ENCODE data around the gene JMJD7. TPM values are rescaled to one million over a fixed set of nuclear protein-coding genes. Genes with fewer than 3 reads are reported as not detected.
A peak's percentile ranks its signal among the peaks of the same experiment; 100 is the strongest.

The JMJD7 gene
- total RNA-seq, 1 experiment from 2014 or later = 7.5 TPM

DNA sequence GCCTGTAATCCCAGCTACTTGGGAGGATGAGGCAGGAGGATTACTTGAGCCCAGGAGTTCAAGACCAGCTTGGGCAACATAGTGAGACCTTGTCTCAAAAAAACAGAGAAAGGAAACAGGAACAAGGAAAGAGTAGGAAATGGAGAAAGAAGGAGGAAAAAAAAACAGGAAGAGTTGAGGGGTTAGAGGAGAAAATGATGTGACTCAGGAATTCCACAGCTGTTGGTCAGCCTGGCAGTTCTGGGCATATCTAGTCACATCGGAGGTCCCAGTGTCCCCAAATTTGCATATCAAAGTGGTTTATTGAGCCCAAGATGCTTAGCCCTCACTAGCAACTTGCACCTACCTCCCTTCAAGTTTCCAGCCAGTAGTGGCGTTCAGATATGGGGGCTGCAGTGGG, 18.8 kb upstream of the JMJD7 start:
- DNase-seq = no peak
- H3K27me3 ChIP-seq = no peaks in the 10 kb centered on the region
- H3K4me3 ChIP-seq = no peak overlapping the region
- no peaks in the 10 kb centered on the region for H3K9me3 ChIP-seq (replicated peaks)
- no peak overlapping the region for H3K27ac ChIP-seq
- peaks cover 5% of the 10 kb centered on the region; the same call in 1 of the 2 replicates for H3K4me1 ChIP-seq
- H3K36me3 ChIP-seq = no peaks in the 10 kb centered on the region

DNA sequence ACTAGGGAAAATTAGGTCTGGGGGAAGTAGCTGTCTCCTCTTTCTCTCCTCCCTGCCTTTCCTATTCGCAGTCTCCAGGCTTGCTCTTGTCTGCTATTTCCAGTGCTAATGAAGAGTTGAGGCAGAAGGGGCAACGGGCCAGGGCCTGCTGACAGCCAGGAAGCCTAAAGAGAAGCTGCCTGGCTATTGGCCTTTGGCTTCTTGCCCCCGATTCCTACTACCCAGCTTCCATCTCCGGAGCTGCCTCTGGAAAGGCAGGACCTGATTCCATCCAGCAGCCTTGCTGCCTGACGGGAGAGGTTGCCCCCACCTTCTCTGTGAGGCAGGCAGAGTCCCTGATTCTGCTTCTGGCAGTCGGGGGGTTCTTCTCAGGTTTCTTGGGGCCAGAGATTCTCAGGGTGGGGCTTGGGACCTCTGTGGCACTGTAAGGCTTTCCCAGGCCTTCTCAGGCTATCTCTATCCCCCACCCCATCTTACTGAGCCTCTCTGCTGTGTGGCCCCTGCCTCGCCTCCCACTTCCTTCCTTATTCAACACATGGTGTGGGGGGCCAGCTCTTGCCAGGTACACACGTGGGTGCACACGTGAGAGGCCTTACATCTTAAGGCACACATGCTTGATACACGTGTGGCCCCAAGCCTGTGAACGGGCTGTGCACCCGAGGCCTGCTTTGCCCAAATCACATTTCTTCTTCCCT, 18.2 kb upstream of the JMJD7 start:
- no peak overlapping the region for H3K27ac ChIP-seq
- no peak overlapping the region for H3K4me3 ChIP-seq
- no peak for DNase-seq
- no peaks in the 10 kb centered on the region for H3K27me3 ChIP-seq
- no peaks in the 10 kb centered on the region for H3K36me3 ChIP-seq
- H3K9me3 ChIP-seq (replicated peaks) = no peaks in the 10 kb centered on the region
- H3K4me1 ChIP-seq = peaks cover 5% of the 10 kb centered on the region; the same call in 1 of the 2 replicates

- H3K27ac ChIP-seq = no peak overlapping the region
- H3K27me3 ChIP-seq = no peaks in the 10 kb centered on the region
- no peak overlapping the region for H3K4me3 ChIP-seq
- no peak for DNase-seq
- H3K4me1 ChIP-seq = peaks cover 5% of the 10 kb centered on the region; the same call in 1 of the 2 replicates
- no peaks in the 10 kb centered on the region for H3K9me3 ChIP-seq (replicated peaks)
- H3K36me3 ChIP-seq = 0 out of 2 replicates have a peak, but pooled peaks cover 1% of the 10 kb centered on the region
Measured at GRCh38 chr15:41810651-41811431, 17.1 kb upstream of the JMJD7 start.

DNA sequence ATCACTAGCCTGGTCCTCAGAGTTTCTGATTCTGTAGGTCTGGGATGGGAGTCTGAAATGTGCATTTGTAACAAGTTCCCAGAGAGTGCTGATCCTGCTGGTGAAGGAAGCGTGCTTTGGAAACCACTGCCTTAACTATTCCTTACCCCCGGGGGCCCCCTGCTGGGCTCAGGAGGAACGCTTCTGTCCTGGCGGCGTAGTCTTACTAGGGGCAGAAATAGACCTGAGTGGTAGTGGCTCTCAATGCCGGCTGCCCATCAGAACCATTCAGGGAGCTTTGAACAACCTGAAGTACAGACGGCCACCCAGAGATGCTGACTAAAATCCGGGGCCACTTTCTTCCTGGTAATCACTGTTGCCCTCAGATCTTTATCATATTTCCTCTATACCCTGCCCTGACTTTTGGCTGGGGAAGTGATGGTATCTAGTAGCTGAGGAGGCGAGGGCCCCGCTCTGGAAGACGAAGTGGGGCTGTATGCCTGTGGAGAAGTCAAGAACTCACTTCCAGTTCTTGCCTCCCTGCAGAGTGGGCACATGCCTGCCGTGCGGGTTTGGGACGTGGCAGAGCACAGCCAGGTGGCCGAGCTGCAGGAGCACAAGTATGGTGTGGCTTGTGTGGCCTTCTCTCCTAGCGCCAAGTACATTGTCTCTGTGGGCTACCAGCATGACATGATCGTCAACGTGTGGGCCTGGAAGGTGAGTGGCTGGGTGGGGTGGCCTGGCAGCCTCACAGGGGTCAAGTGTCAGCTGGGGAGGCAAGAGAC, 16.3 kb upstream of the JMJD7 start:
- Histone ChIP-seq H3K9me3 (replicated peaks) (no peaks in the 10 kb centered on the region), H3K27me3 (no peaks in the 10 kb centered on the region), H3K4me3 (no peak overlapping the region), H3K36me3 (0 out of 2 replicates have a peak, but pooled peaks cover 4% of the 10 kb centered on the region), H3K4me1 (peaks cover 5% of the 10 kb centered on the region; the same call in 1 of the 2 replicates), H3K27ac (no peak overlapping the region)
- DNase-seq = peak; percentile 81 to 89

- Histone ChIP-seq H3K9me3 (replicated peaks) (no peaks in the 10 kb centered on the region), H3K36me3 (0 out of 2 replicates have a peak, but pooled peaks cover 4% of the 10 kb centered on the region), H3K4me1 (peaks cover 5% of the 10 kb centered on the region; the same call in 1 of the 2 replicates), H3K27ac (no peak overlapping the region), H3K4me3 (no peak overlapping the region), H3K27me3 (no peaks in the 10 kb centered on the region)
- no peak for DNase-seq
Measured at GRCh38 chr15:41812820-41813375, 15.0 kb upstream of the JMJD7 start.

- Histone ChIP-seq H3K4me3 (no peak overlapping the region), H3K27ac (no peak overlapping the region), H3K9me3 (replicated peaks) (no peaks in the 10 kb centered on the region), H3K4me1 (peaks cover 5% of the 10 kb centered on the region; the same call in 1 of the 2 replicates), H3K36me3 (peaks cover 7% of the 10 kb centered on the region), H3K27me3 (no peaks in the 10 kb centered on the region)
- DNase-seq = no peak
Measured at GRCh38 chr15:41813426-41813825, 14.5 kb upstream of the JMJD7 start.

DNA sequence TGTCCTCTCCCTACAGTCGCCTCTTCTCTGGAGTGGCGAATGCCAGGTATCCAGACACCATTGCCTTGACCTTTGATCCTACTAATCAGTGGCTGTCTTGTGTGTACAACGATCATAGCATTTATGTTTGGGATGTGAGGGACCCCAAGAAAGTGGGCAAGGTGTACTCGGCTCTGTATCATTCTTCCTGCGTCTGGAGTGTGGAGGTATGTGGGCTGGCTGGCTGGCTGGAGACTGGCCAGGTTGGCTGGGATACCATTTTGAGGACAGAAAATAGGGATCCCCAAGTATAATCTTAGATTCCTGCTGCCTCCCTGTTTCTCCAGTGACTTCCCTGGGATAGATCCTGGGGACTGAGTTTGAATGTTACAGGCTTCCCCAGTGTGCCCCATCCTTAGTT, 13.4 kb upstream of the JMJD7 start:
- H3K36me3 ChIP-seq = peaks cover 12% of the 10 kb centered on the region
- no peak overlapping the region for H3K4me3 ChIP-seq
- H3K4me1 ChIP-seq = no peaks in the 10 kb centered on the region; the same call in 1 of the 2 replicates
- no peaks in the 10 kb centered on the region for H3K9me3 ChIP-seq (replicated peaks)
- H3K27ac ChIP-seq = no peak overlapping the region
- DNase-seq = no peak
- H3K27me3 ChIP-seq = no peaks in the 10 kb centered on the region

GRCh38 chr15:41816788-41817187, 11.1 kb upstream of the JMJD7 start:
- H3K36me3 ChIP-seq = peaks cover 12% of the 10 kb centered on the region
- no peaks in the 10 kb centered on the region for H3K4me1 ChIP-seq
- no peak overlapping the region for H3K4me3 ChIP-seq
- H3K27ac ChIP-seq = no peak overlapping the region
- DNase-seq = no peak
- H3K9me3 ChIP-seq (replicated peaks) = no peaks in the 10 kb centered on the region
- no peaks in the 10 kb centered on the region for H3K27me3 ChIP-seq

DNA sequence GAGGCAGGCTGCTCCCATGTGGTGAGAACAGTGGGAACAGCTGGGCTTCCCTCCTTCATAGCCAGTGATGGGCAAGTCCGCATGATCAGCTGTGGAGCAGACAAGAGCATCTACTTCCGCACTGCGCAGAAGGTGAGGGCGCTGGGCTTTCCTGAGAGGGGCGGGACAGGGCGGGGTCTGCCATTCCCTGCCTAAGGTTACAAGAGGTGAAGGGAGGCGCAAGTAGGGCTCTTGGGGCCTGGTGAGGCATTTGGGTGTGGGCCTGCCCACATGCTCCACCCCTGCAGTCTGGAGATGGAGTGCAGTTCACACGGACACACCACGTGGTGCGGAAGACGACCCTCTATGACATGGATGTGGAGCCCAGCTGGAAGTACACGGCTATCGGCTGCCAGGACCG, 10.6 kb upstream of the JMJD7 start:
- Histone ChIP-seq H3K9me3 (replicated peaks) (no peaks in the 10 kb centered on the region), H3K4me1 (no peaks in the 10 kb centered on the region), H3K27ac (no peak overlapping the region), H3K36me3 (peaks cover 12% of the 10 kb centered on the region), H3K27me3 (no peaks in the 10 kb centered on the region), H3K4me3 (no peak overlapping the region)
- no peak for DNase-seq

GRCh38 chr15:41817781-41818180, 10.1 kb upstream of the JMJD7 start:
- peaks cover 12% of the 10 kb centered on the region for H3K36me3 ChIP-seq
- H3K4me3 ChIP-seq = no peak overlapping the region
- no peak for DNase-seq
- no peaks in the 10 kb centered on the region for H3K9me3 ChIP-seq (replicated peaks)
- H3K4me1 ChIP-seq = no peaks in the 10 kb centered on the region
- H3K27ac ChIP-seq = no peak overlapping the region
- H3K27me3 ChIP-seq = no peaks in the 10 kb centered on the region

DNA sequence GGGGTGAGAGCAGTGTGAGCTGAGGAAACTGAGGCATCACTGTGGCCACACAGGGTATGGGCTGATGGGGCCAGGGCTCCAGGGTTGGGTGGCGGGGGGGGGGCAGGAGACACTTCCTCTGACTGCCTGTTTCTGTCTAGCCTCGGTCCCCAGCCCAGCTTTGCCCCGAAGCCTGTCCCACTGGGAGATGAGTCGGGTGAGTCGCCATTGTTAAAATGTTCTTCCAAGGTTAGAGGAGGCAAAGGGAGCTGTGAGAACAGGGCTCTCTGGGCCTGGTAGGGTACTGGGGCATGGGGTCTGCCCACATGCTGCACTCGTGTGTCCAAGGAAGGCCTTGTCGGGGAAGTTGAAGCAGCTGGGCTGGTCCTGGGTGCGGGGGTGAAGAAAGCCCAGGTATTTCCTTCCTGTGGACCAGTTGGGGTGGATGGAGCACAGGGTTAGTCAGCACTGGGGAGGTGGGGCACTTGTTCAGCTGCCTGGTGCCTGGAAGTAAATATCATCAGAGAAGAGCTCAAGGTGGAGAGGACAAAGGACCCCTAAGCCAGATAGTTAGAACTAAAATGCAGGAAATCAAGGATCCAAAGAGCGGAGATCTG, 8.3 kb upstream of the JMJD7 start:
- H3K27ac ChIP-seq = no peak overlapping the region
- H3K4me1 ChIP-seq = no peaks in the 10 kb centered on the region
- H3K27me3 ChIP-seq = no peaks in the 10 kb centered on the region
- H3K4me3 ChIP-seq = no peak overlapping the region
- no peaks in the 10 kb centered on the region for H3K9me3 ChIP-seq (replicated peaks)
- H3K36me3 ChIP-seq = peaks cover 12% of the 10 kb centered on the region
- DNase-seq = no peak

GRCh38 chr15:41820791-41821423, 7.0 kb upstream of the JMJD7 start:
- no peaks in the 10 kb centered on the region for H3K4me1 ChIP-seq
- H3K36me3 ChIP-seq = peaks cover 10% of the 10 kb centered on the region
- no peaks in the 10 kb centered on the region for H3K27me3 ChIP-seq

DNA sequence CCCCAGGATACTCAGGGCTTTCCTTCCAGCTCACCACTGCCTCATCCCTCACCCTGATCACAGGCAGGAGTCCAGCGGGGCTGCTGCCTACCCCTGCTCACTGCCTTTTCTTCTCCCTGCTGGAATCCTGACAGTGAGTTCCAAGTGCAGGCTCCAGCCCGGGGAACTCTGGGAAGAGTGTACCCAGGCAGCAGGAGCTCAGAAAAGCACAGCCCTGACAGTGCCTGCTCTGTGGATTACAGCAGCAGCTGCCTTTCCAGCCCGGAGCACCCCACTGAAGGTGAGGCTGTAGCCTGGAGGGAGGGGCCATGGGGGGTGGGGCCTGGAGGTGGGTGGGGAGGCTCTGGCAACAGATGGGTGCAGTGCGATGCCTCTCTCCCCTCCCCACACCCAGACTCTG, 6.1 kb upstream of the JMJD7 start:
- H3K4me3 ChIP-seq = no peak overlapping the region
- H3K4me1 ChIP-seq = no peaks in the 10 kb centered on the region
- peak; percentile 20 to 36 for DNase-seq
- no peaks in the 10 kb centered on the region for H3K27me3 ChIP-seq
- H3K36me3 ChIP-seq = peaks cover 8% of the 10 kb centered on the region
- no peaks in the 10 kb centered on the region for H3K9me3 ChIP-seq (replicated peaks)
- H3K27ac ChIP-seq = no peak overlapping the region

More at GRCh38 chr15:41820791-41821423, 7.0 kb upstream of the JMJD7 start:
- Histone ChIP-seq H3K4me3 (no peak overlapping the region), H3K27ac (no peak overlapping the region), H3K9me3 (replicated peaks) (no peaks in the 10 kb centered on the region)
- DNase-seq = no peak

DNA sequence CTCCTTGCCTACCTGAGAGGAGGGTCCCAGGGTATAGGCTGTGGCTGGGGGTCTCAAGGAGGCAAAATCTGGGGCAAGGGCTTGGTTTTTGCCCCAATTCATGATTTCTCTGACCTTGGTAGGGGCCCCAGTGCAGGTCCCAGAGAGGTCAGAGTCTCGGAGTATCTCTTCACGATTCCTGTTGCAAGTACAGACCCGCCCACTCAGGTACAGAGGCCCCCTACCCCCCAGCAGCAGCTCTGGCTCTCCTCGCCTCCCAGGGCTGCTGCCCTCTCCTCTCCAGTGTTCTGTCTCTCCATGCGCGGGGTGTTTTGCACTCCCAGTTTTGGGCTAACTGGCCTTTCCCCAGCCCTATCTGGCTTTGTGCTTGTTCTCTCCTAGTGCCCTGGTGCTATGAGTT, 5.4 kb upstream of the JMJD7 start:
- DNase-seq = no peak
- Histone ChIP-seq H3K4me3 (no peak overlapping the region), H3K27me3 (no peaks in the 10 kb centered on the region), H3K4me1 (no peaks in the 10 kb centered on the region), H3K36me3 (peaks cover 8% of the 10 kb centered on the region), H3K9me3 (replicated peaks) (no peaks in the 10 kb centered on the region), H3K27ac (no peak overlapping the region)

Measured in SJCRH30 (cell line).